GM23338 (cell line): ENCODE results near the gene AGAP1. TPM values are rescaled to one million over a fixed set of nuclear protein-coding genes. Genes with fewer than 3 reads are reported as not detected.

Experiments used
- ATAC-seq: fragments of 200-7000 bp; cut with Tn5 transposase; 3 replicates; pipeline ENCODE4 v1.9.1; 2020
- DNase-seq: peaks from one replicate; pipeline ENCODE4 v3.0.0-alpha.2; 2015; ENCODE audit warnings: low spot score
- H2AFZ ChIP-seq: fragments of 200-600 bp; sonication (generic); 2 replicates; pipeline ENCODE4 v1.8.0; 2016; ENCODE audit warnings: antibody characterized with exemption, mild to moderate bottlenecking, moderate library complexity
- H3F3A ChIP-seq: fragments of 200-600 bp; sonication (generic); replicated peaks from 2 replicates; pipeline ENCODE4 v1.8.0; 2017; ENCODE audit warnings: antibody characterized with exemption, mixed run types, low read depth
- H3K27ac ChIP-seq: fragments of 200-600 bp; sonication (generic); 2 replicates; pipeline ENCODE4 v1.6.1; 2016; ENCODE audit warnings: low read depth
- H3K27me3 ChIP-seq: fragments of 200-600 bp; sonication (generic); 2 replicates; pipeline ENCODE4 v1.8.0; 2016; ENCODE audit warnings: mild to moderate bottlenecking, mixed run types, moderate library complexity; ENCODE audit not compliant: insufficient read depth
- H3K36me3 ChIP-seq: fragments of 200-600 bp; sonication (generic); 2 replicates; pipeline ENCODE4 v1.8.0; 2016; ENCODE audit warnings: mild to moderate bottlenecking; ENCODE audit not compliant: insufficient read depth
- H3K4me1 ChIP-seq: fragments of 200-600 bp; sonication (generic); 2 replicates; pipeline ENCODE4 v1.8.0; 2016; ENCODE audit warnings: mild to moderate bottlenecking, moderate library complexity; ENCODE audit not compliant: insufficient read depth
- H3K4me2 ChIP-seq: fragments of 200-600 bp; sonication (generic); 2 replicates; pipeline ENCODE4 v1.7.1; 2017; ENCODE audit warnings: mixed run types
- H3K4me3 ChIP-seq: fragments of 200-600 bp; sonication (generic); 2 replicates; pipeline ENCODE4 v1.6.1; 2016; ENCODE audit warnings: mixed run types
- H3K79me2 ChIP-seq: fragments of 200-600 bp; sonication (generic); replicated peaks from 2 replicates; pipeline ENCODE4 v1.8.0; 2017; ENCODE audit warnings: mild to moderate bottlenecking; ENCODE audit not compliant: insufficient read depth
- H3K9me2 ChIP-seq: fragments of 200-600 bp; sonication (generic); 2 replicates; pipeline ENCODE4 v1.8.0; 2017; ENCODE audit not compliant: insufficient read depth
- H4K20me1 ChIP-seq: fragments of 200-600 bp; sonication (generic); replicated peaks from 2 replicates; pipeline ENCODE4 v1.8.0; 2017; ENCODE audit warnings: mild to moderate bottlenecking; ENCODE audit not compliant: insufficient read depth
- H3K27ac Mint-ChIP-seq: 2 replicates; pipeline ENCODE4 v1.8.0; 2020; ENCODE audit warnings: inconsistent platforms, mild to moderate bottlenecking, moderate library complexity, mixed read lengths
- H3K27me3 Mint-ChIP-seq: 3 replicates; pipeline ENCODE4 v1.8.0; 2022; ENCODE audit warnings: low read depth, mild to moderate bottlenecking, moderate library complexity, mixed read lengths, inconsistent platforms; ENCODE audit not compliant: insufficient read depth, poor library complexity
- H3K36me3 Mint-ChIP-seq: 3 replicates; pipeline ENCODE4 v1.8.0; 2021; ENCODE audit warnings: low read depth, mild to moderate bottlenecking, inconsistent platforms, moderate library complexity, mixed read lengths
- H3K4me1 Mint-ChIP-seq: 3 replicates; pipeline ENCODE4 v1.8.0; 2020; ENCODE audit warnings: mild to moderate bottlenecking, inconsistent platforms, mixed read lengths
- H3K4me3 Mint-ChIP-seq: 3 replicates; pipeline ENCODE4 v1.8.0; 2021; ENCODE audit warnings: moderate library complexity, mild to moderate bottlenecking, inconsistent platforms, mixed read lengths
- H3K9me3 Mint-ChIP-seq: 3 replicates; pipeline ENCODE4 v1.8.0; 2020; ENCODE audit warnings: moderate library complexity, mild to moderate bottlenecking, inconsistent platforms, mixed read lengths
- CTCF ChIP-seq, 2 experiments: fragments of 200-600 bp in 1 of 2; sonication (generic) in 1 of 2; conservative IDR thresholded peaks; 2 replicates each; pipeline versions ENCODE4 v1.5.1 to v1.6.1; 2016 to 2017; ENCODE audit warnings: antibody characterized with exemption in 2 of 2, low read depth in 2 of 2, mild to moderate bottlenecking in 2 of 2, moderate library complexity in 1 of 2
- EZH2 ChIP-seq: fragments of 200-600 bp; sonication (generic); IDR thresholded peaks from one replicate; pipeline ENCODE4 v1.8.0; 2017; ENCODE audit warnings: antibody characterized with exemption, mild to moderate bottlenecking, low read depth; ENCODE audit not compliant: unreplicated experiment
- EZH2phosphoT487 ChIP-seq: fragments of 200-600 bp; sonication (generic); IDR thresholded peaks from one replicate; pipeline ENCODE4 v1.8.1; 2018; ENCODE audit warnings: antibody characterized with exemption; ENCODE audit not compliant: unreplicated experiment
- JUNB ChIP-seq: IDR thresholded peaks from one replicate; pipeline ENCODE4 v1.6.1; 2016; ENCODE audit warnings: antibody characterized with exemption; ENCODE audit not compliant: unreplicated experiment
- NANOG ChIP-seq: IDR thresholded peaks from 2 replicates; pipeline ENCODE4 v1.6.1; 2016; ENCODE audit warnings: antibody characterized with exemption, borderline replicate concordance
- ZNF331 ChIP-seq: fragments of 250-450 bp; sonication (Bioruptor Pico); IDR thresholded peaks from 2 replicates; pipeline ENCODE4 v1.5.0; 2020; ENCODE audit warnings: low read depth, mild to moderate bottlenecking, moderate library complexity
- polyA plus RNA-seq: library from polyadenylated mRNA; unstranded; fragments of >200 nt; fragmentation: Nextera tagmentation; extraction: Ambion mirVana; gene quantifications from 2 replicates; pipeline ENCODE4 v1.2.1, GENCODE V29; 2016
- total RNA-seq: library from RNA; depleted of rRNA; stranded (reverse); fragments of >200 nt; shearing (Covaris generic); gene quantifications from 2 replicates; pipeline ENCODE4 v1.2.3, GENCODE V29; 2014
- TF ChIP-seq, protein P1 (sequence below): IDR thresholded peaks from one replicate; pipeline ENCODE4 v1.6.1; 2018; ENCODE audit warnings: antibody characterized with exemption; ENCODE audit not compliant: unreplicated experiment

AGAP1 gene
- total and polyA plus RNA-seq, 2 experiments from 2014 or later, result 13.3 to 27.9 TPM

DNA sequence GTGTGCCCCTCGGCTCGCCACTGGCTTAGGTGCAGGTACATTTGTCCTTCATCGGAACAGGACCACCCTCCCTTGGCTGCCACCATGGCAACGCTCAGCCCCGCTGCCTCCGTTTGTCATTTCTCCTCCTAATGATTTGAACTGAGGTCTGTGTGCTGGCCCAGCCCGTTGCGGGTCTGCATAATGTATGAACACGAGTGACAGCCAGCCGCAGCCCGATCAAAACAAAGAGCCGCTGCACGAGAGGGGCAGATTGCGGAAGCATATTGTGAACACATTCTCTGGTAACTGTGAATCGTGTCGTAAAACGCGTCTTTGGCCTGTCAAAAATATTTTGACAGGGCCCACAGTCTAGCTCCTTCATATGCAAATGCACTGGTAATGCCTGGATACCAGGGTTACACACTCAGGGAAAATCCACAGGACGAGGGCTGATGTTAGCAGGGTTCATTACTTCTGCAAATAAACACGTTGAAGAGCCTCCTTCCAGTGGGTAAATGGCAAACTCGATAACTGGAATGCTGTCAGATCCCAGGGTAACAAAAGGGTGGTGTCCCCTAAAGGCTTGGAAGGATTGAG, 137.0 kb downstream of the AGAP1 start (continued):
- TF ChIP-seq, protein P1, sequence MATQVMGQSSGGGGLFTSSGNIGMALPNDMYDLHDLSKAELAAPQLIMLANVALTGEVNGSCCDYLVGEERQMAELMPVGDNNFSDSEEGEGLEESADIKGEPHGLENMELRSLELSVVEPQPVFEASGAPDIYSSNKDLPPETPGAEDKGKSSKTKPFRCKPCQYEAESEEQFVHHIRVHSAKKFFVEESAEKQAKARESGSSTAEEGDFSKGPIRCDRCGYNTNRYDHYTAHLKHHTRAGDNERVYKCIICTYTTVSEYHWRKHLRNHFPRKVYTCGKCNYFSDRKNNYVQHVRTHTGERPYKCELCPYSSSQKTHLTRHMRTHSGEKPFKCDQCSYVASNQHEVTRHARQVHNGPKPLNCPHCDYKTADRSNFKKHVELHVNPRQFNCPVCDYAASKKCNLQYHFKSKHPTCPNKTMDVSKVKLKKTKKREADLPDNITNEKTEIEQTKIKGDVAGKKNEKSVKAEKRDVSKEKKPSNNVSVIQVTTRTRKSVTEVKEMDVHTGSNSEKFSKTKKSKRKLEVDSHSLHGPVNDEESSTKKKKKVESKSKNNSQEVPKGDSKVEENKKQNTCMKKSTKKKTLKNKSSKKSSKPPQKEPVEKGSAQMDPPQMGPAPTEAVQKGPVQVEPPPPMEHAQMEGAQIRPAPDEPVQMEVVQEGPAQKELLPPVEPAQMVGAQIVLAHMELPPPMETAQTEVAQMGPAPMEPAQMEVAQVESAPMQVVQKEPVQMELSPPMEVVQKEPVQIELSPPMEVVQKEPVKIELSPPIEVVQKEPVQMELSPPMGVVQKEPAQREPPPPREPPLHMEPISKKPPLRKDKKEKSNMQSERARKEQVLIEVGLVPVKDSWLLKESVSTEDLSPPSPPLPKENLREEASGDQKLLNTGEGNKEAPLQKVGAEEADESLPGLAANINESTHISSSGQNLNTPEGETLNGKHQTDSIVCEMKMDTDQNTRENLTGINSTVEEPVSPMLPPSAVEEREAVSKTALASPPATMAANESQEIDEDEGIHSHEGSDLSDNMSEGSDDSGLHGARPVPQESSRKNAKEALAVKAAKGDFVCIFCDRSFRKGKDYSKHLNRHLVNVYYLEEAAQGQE, result no peak
- TF ChIP-seq EZH2, result no peak
- TF ChIP-seq ZNF331 (CRISPR knock-in tag), result no peak

- Mint-ChIP-seq H3K27ac (no peak overlapping the region), H3K9me3 (no peaks in the 10 kb centered on the region), H3K36me3 (no peaks in the 10 kb centered on the region), H3K4me1 (peaks cover 43% of the 10 kb centered on the region), H3K27me3 (peaks cover 15% of the 10 kb centered on the region), H3K4me3 (no peak overlapping the region)
- Histone ChIP-seq H3K9me2 (0 out of 2 replicates have a peak, but pooled peaks cover 2% of the 10 kb centered on the region), H3K36me3 (no peaks in the 10 kb centered on the region), H2AFZ (no peak overlapping the region), H3F3A (no peaks in the 10 kb centered on the region), H3K4me3 (no peak overlapping the region), H4K20me1 (peaks cover 12% of the 10 kb centered on the region), H3K79me2 (peaks cover 65% of the 10 kb centered on the region), H3K4me2 (no peak overlapping the region), H3K4me1 (peaks cover 28% of the 10 kb centered on the region), H3K27me3 (no peaks in the 10 kb centered on the region), H3K27ac (no peak overlapping the region)
- TF ChIP-seq CTCF (conservative IDR thresholded peaks at IDR 0.05; ENCODE audit: low read depth in 2 of 2) (no peak), JUNB (no peak), EZH2phosphoT487 (no peak), NANOG (no peak)
- ATAC-seq (no peak), DNase-seq (no peak)
Measured at GRCh38 chr2:235634435-235635158, 140.8 kb downstream of the AGAP1 start.

DNA sequence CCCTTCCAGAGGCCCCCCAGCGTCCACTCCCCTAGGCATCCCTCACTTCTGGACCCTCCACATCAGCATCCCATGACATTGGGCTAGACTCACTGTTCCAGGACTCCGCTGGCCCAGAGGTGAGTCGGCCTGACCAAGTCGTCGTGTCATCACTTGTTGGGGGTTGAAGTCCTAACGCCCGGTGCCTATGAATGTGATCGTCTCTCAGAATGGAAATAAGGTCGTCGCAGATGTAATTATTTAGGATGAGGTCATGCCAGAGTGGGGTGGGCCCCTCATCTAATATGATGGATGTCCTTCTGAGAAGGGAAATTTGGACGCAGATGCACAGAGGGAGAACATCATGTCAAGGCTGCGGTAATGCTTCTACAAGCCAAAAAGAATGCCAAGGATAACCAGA, 142.7 kb downstream of the AGAP1 start:
- H3K4me3 ChIP-seq, result no peak overlapping the region
- H3K9me2 ChIP-seq, result no peaks in the 10 kb centered on the region
- H3K4me1 ChIP-seq, result peaks cover 47% of the 10 kb centered on the region
- H3F3A ChIP-seq, result no peaks in the 10 kb centered on the region
- Mint-ChIP-seq H3K27me3 (peaks cover 15% of the 10 kb centered on the region), H3K27ac (no peak overlapping the region), H3K9me3 (no peaks in the 10 kb centered on the region), H3K36me3 (no peaks in the 10 kb centered on the region), H3K4me3 (no peak overlapping the region), H3K4me1 (peaks cover 62% of the 10 kb centered on the region)
- H3K4me2 ChIP-seq, result no peak overlapping the region
- DNase-seq (no peak), ATAC-seq (no peak)
- H3K36me3 ChIP-seq, result no peaks in the 10 kb centered on the region
- H3K79me2 ChIP-seq, result peaks cover 59% of the 10 kb centered on the region
- no peak overlapping the region for H2AFZ ChIP-seq
- H3K27me3 ChIP-seq, result no peaks in the 10 kb centered on the region
- H4K20me1 ChIP-seq, result peaks cover 10% of the 10 kb centered on the region; the same call in 1 of the 2 replicates
- no peak overlapping the region for H3K27ac ChIP-seq
- TF ChIP-seq JUNB (no peak), CTCF (conservative IDR thresholded peaks at IDR 0.05; ENCODE audit: low read depth in 2 of 2) (no peak)
